ENCODE data around the gene OBSCN. TPM values are rescaled to one million over a fixed set of nuclear protein-coding genes. Genes with fewer than 3 reads are reported as not detected.

The OBSCN gene
- total RNA-seq, 1 experiment from 2014 or later, result 10.5 TPM

DNA sequence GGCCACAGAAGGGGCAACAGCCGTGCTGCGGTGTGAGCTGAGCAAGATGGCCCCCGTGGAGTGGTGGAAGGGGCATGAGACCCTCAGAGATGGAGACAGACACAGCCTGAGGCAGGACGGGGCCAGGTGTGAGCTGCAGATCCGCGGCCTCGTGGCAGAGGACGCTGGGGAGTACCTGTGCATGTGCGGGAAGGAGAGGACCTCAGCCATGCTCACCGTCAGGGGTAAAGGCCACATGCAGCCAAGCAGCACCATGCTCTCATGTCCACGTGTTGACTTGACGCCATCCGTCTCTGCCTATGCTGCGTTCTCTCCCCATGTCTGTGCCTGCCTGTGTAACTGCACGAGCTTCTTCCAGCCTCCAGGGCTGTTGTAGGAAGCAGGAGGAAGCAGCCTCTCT, 85.5 kb downstream of the OBSCN start:
- DNase-seq (ENCODE audit: low read depth, low spot score) (no peak), ATAC-seq (no peak)
- CTCF ChIA-PET, result no interaction called here
- BruUV-seq (replicated peaks), result no TSS peak
- intact Hi-C loops (cut with micrococcal nuclease; ENCODE audit: unreplicated experiment), result no loop called here
- POLR2A ChIA-PET, result interaction anchor here (0.6 kb wide), 1 partner anchor 24 kb away, joined by 8 read pairs; no protein-coding TSS in a partner anchor
- no peaks in the 10 kb centered on the region for H3K9me3 ChIP-seq (ENCODE audit: control insufficient read depth, insufficient read depth, low read depth, low read length)
- H3K4me1 ChIP-seq (ENCODE audit: control insufficient read depth, insufficient read depth, low read length), result no peaks in the 10 kb centered on the region
- H3K36me3 ChIP-seq (ENCODE audit: control insufficient read depth, insufficient read depth, low read length), result no peaks in the 10 kb centered on the region
- no peaks in the 10 kb centered on the region for H3K27me3 ChIP-seq (ENCODE audit: control insufficient read depth, insufficient read depth, low read length)
- no peak overlapping the region for H3K27ac ChIP-seq (ENCODE audit: low read length)
- H3K4me3 ChIP-seq (ENCODE audit: low read depth in 2 of 2, low read length in 2 of 2), result no peak overlapping the region
- no peak for TF ChIP-seq TCF7L2 (IDR thresholded peaks at IDR 0.05; ENCODE audit: low read depth, low read length)
- TF ChIP-seq POLR2AphosphoS5 (IDR thresholded peaks at IDR 0.05; ENCODE audit: low read depth, low read length), result no peak
- in situ Hi-C loops (cut with HindIII; ENCODE audit: low pct_unique_long_range_greater_than_20kb, low sequenced_read_pairs), result no loop called here

DNA sequence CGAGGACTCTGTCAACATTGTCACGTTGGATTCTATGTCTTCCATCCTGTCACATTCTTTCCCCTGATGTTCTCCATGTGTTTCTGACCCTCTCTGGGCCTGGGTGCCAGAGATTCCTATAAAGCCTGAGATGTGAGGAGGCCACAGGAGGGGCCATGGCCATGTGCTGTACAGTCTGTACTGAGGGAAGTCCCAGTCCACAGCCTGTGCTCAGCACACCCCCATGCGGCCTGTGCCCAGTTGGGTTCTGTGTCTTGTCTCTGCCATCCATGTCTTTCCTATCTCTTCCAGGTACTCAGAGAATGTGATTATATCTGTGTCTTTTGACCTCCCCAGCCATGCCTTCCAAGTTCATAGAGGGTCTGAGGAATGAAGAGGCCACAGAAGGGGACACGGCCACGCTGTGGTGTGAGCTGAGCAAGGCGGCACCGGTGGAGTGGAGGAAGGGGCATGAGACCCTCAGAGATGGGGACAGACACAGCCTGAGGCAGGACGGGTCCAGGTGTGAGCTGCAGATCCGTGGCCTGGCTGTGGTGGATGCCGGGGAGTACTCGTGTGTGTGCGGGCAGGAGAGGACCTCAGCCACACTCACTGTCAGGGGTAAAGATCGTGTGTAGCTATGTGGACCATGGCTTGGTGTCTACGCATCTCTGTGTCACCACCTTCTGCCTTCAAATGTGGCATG, 86.1 kb downstream of the OBSCN start:
- CTCF ChIA-PET, result no interaction called here

More for the DNA sequence above, 86.1 kb downstream of the OBSCN start:
- Histone ChIP-seq H3K9me3 (ENCODE audit: control insufficient read depth, insufficient read depth, low read depth, low read length) (no peaks in the 10 kb centered on the region), H3K27ac (ENCODE audit: low read length) (no peak overlapping the region), H3K27me3 (ENCODE audit: control insufficient read depth, insufficient read depth, low read length) (no peaks in the 10 kb centered on the region), H3K36me3 (ENCODE audit: control insufficient read depth, insufficient read depth, low read length) (no peaks in the 10 kb centered on the region), H3K4me3 (ENCODE audit: low read depth in 2 of 2, low read length in 2 of 2) (no peak overlapping the region), H3K4me1 (ENCODE audit: control insufficient read depth, insufficient read depth, low read length) (no peaks in the 10 kb centered on the region)
- TF ChIP-seq TCF7L2 (IDR thresholded peaks at IDR 0.05; ENCODE audit: low read depth, low read length) (no peak), SIN3A (IDR thresholded peaks at IDR 0.05; ENCODE audit: borderline replicate concordance, insufficient read depth, low read depth, low read length) (no peak)
- TF ChIP-seq, protein P1, sequence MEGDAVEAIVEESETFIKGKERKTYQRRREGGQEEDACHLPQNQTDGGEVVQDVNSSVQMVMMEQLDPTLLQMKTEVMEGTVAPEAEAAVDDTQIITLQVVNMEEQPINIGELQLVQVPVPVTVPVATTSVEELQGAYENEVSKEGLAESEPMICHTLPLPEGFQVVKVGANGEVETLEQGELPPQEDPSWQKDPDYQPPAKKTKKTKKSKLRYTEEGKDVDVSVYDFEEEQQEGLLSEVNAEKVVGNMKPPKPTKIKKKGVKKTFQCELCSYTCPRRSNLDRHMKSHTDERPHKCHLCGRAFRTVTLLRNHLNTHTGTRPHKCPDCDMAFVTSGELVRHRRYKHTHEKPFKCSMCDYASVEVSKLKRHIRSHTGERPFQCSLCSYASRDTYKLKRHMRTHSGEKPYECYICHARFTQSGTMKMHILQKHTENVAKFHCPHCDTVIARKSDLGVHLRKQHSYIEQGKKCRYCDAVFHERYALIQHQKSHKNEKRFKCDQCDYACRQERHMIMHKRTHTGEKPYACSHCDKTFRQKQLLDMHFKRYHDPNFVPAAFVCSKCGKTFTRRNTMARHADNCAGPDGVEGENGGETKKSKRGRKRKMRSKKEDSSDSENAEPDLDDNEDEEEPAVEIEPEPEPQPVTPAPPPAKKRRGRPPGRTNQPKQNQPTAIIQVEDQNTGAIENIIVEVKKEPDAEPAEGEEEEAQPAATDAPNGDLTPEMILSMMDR (IDR thresholded peaks at IDR 0.05), result no peak
- TF ChIP-seq, protein P2, sequence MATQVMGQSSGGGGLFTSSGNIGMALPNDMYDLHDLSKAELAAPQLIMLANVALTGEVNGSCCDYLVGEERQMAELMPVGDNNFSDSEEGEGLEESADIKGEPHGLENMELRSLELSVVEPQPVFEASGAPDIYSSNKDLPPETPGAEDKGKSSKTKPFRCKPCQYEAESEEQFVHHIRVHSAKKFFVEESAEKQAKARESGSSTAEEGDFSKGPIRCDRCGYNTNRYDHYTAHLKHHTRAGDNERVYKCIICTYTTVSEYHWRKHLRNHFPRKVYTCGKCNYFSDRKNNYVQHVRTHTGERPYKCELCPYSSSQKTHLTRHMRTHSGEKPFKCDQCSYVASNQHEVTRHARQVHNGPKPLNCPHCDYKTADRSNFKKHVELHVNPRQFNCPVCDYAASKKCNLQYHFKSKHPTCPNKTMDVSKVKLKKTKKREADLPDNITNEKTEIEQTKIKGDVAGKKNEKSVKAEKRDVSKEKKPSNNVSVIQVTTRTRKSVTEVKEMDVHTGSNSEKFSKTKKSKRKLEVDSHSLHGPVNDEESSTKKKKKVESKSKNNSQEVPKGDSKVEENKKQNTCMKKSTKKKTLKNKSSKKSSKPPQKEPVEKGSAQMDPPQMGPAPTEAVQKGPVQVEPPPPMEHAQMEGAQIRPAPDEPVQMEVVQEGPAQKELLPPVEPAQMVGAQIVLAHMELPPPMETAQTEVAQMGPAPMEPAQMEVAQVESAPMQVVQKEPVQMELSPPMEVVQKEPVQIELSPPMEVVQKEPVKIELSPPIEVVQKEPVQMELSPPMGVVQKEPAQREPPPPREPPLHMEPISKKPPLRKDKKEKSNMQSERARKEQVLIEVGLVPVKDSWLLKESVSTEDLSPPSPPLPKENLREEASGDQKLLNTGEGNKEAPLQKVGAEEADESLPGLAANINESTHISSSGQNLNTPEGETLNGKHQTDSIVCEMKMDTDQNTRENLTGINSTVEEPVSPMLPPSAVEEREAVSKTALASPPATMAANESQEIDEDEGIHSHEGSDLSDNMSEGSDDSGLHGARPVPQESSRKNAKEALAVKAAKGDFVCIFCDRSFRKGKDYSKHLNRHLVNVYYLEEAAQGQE (IDR thresholded peaks at IDR 0.05; ENCODE audit: insufficient read depth in 1 of 2, low read depth in 2 of 2, low read length in 1 of 2), result no peak
- intact Hi-C loops (cut with micrococcal nuclease; ENCODE audit: unreplicated experiment) (no loop called here), in situ Hi-C loops (cut with HindIII; ENCODE audit: low pct_unique_long_range_greater_than_20kb, low sequenced_read_pairs) (no loop called here)
- POLR2A ChIA-PET, result no interaction called here
- ATAC-seq, result no peak
- no TSS peak for BruUV-seq (replicated peaks)
- no peak for DNase-seq (ENCODE audit: low read depth, low spot score)
